GM10847 (cell line): ENCODE measurements around the gene THRB.

Source experiments
- POLR2A ChIP-seq: IDR thresholded peaks from 2 replicates; pipeline ENCODE4 v1.6.1; 2011; ENCODE audit not compliant: insufficient read length; ENCODE audit errors: extremely low read depth

Gene THRB

DNA sequence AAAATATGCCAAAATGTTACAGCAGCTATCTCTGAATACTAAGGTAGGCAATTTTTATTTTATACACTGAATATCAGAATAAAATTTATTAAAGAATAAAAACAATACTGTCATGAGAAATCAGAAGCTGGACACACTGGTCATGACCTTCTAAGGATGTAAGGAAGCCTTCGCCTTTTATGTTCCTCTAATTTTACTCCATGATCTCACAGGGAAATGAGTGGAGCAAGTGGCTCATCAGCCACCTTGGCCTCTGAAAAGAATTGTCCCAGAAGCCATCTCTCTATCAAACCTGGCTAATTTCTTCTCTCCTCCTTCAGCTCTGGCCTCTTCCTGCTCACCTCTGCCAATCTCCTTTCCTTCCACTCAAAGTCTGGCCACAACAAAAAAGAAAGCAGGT lies 48.6 kb downstream of the THRB start:
- TF ChIP-seq POLR2A = no peak

DNA sequence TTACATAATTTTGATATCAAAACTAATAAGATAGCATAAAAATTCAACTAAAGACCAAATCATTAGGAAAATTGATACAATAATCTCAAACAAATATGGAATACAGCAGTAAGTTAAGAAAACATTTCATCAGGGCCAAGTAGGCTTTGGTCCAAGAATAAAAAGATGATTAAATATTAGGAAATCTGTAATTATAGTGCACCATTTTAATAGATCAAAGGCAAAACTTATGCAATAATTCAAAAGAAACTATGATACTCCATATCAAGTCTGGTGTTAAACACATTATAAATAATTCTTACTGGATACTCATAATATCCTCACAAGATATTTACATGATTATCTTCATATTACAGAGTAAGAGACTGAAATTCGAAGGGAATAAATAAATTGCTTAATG lies 51.2 kb downstream of the THRB start:
- no peak for TF ChIP-seq POLR2A

DNA sequence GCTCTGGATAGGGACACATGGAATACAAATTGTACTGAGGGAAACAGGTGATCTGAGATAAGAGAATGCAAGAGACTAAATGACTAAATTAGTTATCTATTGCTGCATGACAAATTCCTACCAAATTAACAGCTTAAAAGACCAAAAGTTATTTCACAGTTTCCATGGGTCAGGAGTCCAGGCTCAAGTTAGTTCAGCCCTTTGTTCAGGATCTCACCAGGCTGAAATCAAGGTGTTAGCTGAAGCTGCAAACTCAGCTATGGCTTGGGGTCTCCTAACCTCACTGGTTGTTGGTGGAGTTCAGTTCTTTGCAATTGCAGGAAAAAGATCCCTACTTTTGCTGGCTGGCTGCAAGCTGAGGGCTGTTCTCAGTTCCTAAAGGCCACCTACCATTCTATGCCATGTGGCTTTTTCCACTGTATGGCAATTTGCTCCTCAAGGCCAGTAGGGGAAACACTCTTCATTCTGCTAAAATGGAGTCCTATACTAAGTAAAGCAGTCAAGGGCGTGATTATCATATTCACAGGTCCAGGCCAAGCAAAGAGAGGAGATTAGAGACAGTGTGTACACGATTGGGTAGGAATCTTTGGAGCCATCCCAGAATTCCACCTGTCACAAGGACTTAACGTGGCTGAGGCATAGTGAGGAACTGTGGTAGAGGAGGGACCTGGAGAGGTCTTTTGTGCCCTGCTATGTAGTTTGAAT lies 53.7 kb downstream of the THRB start:
- no peak for TF ChIP-seq POLR2A

DNA sequence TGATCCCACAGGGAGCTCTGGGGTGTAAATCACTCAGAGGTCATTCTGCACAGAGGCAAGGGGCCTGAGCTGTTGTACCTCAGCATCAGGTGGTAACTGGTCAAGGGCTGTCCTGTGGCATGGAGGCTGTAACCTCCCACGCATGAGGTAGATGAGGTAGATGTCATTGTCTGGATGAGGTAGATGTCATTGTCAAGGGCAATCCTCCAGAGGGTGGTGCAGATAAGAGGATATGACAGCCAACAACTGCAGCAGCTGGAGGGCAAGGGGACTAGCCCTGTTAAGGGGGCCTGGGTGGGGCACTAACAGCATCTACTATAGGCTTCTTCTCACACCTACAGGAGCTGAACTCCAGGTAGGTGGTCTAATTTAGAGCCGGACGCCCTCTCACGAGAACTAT lies 55.6 kb downstream of the THRB start:
- no peak for TF ChIP-seq POLR2A

DNA sequence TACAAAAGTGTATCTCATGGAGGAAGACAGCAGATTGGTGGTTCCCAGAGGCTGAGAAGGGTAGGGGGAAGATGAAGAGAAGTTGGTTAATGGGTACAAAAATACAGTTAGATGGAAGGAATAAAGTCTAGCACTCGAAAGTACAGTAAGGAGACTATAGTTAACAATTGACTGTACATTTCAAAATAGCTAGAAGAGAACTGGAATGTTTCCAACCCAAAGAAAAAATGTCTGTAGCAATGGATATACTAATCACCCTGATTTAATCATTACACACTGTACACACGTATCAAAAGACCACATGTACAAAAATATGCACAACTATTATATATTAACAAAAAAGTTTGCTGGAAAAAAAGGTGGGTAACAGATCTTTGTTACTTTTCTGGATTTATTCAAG lies 57.3 kb downstream of the THRB start:
- TF ChIP-seq POLR2A = no peak

DNA sequence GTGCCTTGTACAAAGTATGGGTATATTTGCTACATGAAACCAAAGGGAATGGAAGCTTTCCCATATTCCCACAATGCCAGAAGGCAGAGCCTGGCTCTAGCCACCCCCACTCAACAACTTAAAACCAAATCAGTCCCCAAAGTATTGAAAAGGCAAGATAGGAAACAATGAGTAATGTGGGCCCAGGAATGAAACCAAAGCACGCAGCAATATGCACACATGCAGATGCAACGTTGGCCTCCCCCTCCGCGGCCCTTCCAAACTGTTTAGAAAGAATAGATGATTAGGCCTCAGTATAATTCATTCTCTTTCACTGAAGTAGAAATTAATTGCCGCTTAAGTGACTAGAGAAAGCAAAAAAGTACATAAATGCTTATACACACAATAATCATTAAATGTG lies 59.1 kb downstream of the THRB start:
- no peak for TF ChIP-seq POLR2A

DNA sequence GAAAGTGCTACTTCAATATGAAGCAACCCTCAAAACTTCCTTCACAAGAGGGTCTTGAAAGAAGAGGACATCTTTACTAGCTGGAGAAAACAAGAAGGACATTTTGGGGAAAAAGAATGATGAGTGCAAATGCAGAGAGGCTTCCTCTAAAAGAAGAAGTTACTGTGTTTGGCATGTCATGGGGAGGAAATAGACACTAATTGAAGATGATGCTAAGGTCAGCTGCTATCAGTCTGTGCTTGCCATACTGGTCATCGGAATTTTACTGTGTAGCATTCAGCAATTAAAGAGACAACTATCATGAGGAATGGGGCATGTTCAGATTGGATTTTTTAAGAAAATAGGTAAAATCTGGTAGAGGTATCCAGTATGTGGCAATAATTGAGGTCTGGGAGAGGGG lies 60.0 kb downstream of the THRB start:
- TF ChIP-seq POLR2A = no peak

DNA sequence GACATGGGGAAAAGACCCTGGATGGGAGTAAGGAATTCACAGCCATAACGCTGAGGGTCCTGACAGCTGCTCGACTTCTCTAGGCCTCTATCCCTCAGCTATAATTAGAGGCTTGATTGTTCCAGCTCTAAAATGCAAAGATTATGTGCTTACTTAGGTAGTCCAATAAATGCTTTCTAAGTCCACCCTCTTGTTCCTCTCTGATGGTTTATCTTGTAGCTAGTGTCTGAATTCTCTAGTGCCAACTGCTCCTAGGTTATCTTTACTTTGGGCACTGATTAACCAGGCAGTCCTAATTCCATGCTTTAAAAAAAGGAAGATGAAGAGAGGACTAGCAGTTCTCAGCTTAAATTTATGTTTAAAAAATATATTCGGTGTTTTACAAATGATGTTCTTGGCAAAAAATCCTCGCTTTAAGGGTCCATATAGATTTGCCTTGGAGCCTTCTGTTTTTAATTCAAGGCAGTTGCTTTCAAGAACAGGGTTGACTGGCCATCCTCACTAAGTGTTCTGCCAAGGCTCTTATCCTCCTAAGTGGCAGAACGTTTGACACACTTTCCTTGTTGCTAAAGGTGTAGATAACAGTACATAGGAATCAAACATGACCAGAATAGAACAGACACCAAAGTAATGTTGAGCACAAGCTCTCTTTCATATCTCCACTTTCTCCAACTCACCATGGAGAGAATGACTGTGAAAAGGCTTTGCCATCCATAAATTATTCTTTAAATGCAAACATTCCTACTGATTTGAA lies 60.6 kb downstream of the THRB start:
- no peak for TF ChIP-seq POLR2A

DNA sequence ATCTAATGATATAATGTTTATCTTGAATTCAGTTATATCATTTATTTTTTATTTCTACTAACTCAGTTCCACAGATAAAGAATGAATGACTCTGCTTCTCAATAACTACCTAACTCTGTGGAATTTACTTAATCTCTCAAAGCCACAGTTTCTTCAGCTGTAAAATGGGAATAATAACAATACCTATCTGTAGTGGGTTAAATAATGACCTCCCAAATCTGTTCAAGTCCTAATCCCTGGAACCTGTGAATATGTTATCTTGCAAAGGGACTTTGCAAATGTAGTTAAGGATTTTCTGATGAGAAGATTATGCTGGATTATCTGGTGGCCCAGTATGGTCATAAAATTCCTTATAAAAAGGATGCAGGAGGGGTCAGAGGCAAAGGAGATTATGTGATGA lies 61.7 kb downstream of the THRB start:
- TF ChIP-seq POLR2A = no peak

DNA sequence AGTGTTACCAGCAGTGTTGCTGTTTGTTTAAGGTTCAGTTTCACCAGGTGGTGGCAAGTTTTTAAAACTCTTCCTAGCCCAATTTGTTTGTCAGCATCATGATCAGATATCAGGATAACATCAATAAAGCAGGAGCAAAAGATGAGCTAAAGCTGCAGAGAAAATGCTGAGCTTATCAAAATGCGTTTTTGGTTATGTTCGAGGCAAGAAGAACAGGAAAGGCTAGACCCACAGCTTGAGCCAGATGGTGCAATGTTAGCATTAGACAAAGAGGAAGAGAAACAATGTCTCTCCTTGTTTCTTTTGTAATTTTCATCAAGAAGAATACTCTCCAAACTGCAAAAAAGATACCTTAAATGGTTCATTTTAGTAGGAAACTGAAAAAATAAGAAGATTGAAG lies 66.2 kb downstream of the THRB start:
- TF ChIP-seq POLR2A = no peak

DNA sequence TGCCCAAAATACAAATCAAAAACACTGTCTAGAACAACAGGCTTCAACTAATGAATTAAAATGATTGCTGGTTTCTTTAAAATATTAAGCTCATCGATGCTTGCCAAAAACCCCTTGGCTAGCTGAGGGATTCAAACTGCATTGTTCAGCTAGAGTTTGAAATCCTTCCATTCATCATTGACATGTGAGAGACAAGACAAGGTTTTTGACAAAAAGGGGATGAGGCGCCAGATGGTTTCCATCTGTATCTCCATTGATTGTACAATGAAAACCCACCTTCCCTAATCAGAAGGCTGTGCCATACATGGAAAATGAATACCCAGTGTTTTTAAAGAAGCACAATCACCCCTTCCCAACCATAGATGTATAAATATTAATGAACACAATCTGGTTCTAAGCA lies 67.8 kb downstream of the THRB start:
- no peak for TF ChIP-seq POLR2A

DNA sequence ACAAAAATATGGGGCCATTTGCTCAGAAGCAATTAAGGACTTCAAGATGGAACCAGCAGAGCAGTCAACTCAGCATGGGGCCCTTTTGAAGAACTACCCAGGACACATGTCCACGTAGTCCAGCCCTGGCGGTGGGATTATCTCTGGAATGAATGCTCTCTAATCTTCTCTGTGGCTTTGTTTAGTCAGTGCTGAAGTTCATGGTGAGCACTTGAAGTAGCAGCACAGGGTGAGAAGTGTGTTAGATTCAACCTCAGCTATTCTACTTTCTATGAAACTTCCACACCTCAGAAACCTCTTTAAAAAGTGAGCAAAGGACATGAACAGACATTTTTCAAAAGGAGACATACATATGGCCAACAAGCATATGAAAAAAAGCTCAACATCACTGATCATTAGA lies 74.4 kb downstream of the THRB start:
- no peak for TF ChIP-seq POLR2A

DNA sequence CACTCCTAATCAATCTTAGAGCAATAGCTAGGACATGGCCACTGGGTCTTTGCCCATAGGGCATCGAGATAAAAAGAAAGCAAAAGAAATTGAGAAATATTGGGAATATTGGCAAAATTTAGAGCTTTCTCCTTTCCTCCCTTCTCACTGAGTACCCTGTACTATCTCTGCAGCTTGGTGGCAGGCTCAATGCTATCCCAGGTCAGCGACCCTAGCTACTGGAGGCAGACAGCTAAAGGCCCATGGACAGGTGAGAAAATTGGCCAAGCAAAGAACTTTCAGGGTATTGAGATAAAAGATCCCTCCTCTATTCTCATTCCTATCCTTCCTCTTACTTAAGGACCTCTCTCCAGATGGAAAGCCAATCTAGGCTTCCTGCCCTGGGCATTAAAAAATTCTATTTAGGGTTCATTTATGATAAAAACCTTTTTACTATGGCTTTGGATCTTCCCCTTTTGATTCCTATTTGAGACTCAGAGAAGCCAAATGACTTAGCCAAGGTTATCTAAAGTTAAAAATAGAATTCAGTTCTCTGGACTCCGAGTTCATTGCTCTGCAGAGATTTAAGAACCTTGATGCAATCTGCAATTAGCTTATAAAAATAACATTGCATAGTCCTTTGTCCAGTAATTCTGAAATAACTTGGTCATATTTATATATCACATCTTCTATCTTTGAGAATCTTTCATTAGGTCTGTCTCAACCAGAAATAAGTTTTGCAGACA lies 75.4 kb downstream of the THRB start:
- TF ChIP-seq POLR2A = no peak

DNA sequence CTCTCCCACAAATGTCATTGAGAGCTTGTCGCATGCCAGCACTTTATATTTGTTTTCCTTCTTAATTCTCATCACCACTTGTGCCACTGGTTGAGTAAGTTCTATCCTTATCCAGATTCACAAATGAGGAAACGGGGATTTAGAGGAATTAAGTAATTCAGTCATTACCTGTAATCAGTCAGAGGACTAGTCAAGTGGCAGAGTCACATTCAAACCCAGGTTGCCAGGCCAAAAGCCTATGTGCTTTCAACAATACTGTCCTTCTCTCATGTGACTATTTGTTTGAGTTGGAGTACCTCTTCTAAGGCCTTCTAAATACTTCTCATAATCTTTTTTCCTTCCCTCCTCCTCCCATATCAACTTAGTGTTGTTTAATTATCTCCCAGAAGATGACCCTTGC lies 76.9 kb downstream of the THRB start:
- TF ChIP-seq POLR2A = no peak

DNA sequence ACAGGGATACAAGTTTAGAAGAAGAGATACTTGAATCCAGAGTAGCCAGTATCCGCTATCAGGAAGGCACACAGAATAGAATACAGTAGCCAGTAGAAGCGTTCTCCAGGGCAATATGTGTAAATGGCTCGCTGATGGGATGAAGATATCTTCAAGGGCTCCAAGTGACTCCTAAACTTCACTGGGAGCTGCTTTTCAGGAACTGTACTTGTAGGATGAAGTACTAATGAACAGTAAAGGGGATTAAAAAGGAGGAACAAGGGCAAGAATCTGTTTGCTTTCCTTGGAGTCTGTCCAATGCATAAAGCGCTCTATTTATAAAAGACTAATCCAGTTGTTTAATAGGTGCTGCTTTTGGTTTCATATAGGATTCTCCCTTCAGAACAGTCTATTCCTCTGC lies 78.4 kb downstream of the THRB start:
- TF ChIP-seq POLR2A = no peak

DNA sequence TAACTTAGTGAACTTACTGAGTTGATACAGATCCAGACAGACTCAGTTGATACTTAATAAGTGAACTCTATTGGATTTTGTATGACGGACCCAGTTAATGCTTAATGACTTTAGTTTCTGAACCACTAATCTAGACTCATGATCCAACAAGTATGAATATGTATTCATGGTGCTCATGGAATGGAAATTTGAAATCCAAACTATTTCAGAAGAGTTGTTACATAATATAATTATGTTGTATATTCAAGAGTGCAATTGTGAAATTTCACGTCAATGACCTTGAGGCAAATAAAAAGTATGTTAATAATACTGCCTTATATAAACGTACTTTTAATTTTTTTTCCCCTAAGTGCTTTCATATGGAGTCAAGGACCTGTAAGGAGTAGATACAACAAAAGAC lies 78.8 kb downstream of the THRB start:
- no peak for TF ChIP-seq POLR2A
